Activated gamma-delta T cell treated with Interleukin-2 at 50 U/mL for 16 hours (primary cell): ENCODE data around the gene FLVCR2.
"Not testable (repeated sequence)": the region's sequence is repeated elsewhere in the genome, so short reads cannot be mapped to it uniquely, and the experiment has no call there.

ENCODE experiments used
- DNase-seq: peaks from one replicate; pipeline ENCODE4 v3.0.0-alpha.2; 2020

FLVCR2 gene

DNA sequence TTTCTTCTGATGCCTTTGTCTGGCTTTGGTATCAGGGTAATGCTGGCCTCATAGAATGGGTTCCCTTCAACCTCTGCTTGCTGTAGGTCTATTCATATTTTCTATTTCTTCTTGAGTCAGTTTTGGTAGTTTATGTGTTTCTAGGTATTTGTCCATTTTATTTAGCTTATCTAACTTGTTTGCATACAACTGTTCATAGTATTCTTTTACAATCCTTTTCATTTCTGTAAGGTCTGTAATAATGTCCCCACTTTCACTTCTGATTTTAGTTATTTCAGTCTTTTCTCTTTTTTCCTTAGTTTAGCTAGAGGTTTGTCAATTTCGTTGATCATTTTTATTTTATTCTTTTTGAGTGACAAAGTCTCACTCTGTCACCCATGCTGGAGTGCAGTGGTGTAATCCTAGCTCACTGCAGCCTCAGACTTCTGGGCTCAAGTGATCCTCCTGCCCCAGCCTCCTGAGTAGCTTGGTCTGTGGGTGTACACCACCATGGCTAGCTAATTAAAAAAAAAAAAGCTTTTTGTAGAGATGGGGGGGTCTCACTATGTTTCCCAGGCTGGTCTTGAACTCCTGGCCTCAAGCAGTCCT is 94.3 kb downstream of the FLVCR2 start:
- no peak for DNase-seq

DNA sequence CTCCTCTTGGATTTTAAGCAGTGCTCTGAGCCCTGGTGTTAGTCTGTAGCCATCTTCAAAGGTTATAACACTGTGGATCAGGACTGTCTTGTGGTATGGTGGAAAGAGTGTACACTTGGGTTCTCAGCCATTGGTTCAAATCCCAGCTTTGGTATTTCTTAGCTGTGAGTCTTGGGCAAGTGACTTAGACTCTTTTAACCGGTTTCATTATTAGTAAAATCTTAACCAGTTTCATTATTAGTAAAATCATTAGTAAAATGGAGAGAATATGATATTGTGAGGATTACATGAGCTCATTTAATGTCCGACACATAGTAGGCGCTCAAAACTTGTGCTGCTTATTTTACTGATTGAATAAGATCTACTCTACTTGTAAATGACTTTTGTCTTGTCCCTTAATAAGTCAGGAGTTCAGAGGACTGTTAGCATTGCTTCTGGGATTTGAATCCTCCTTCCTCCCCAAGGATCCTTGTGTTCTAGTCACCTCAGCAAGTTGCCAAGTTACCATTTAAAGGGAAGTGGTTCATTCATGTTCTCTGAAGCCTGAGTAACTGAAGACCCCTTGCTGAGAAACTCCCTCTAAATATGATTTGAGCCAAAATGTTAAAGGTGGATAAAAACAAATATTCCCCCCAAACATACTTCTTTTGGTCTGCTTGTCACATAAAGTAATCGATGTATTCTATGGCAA is 95.1 kb downstream of the FLVCR2 start:
- no peak for DNase-seq

DNA sequence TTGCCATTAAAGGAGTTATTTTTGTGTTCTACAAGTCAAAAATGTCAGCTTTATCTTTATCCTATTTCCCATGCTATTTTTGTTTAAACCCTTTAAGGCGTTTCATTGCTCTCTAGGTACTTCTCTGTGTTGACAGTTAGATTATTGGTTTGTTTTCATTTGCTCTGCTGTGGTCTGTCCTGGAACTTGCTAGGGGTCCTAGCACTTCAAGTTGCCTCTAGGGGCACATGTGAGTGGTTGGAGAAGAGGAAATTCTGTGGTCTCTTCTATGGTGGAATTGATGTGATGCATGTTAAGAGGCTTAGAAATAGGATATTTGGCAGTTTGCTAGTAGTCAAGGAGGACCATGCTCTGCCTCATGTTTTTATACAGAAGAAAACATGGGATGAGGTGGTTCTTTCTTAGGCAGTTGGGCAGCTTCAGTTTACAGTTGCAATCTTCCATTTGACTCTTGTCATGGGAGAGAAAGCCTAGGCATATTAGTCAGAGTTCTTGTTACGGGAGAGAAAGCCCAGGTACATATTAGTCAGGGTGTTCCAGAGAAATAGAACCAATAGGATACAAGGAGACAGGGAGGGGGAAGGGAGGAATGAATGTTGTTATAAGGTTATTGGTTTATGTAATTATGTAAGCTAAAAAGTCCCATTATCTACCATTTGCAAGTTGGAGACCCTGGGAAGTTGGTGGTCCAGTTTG is 97.0 kb downstream of the FLVCR2 start:
- DNase-seq, result no peak

DNA sequence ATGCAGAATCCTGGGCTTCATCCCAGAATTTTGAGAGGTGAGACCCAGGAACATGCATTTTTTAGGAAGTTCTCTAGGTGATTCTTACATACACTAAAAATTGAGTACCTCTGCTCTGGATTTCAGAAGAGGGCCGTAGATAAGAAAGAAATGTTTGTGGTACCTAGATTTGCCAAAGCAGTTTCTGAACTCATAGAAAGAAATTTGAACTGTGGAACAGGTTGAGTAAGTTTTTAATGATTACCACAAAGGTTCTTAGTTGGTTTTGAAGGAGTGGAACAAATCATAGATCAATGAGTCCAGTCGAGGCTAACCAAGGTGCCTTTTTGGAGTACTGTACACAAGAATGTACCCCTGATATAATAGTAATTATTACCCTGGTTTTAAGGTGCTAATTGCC is 107.5 kb downstream of the FLVCR2 start:
- DNase-seq, result no peak

DNA sequence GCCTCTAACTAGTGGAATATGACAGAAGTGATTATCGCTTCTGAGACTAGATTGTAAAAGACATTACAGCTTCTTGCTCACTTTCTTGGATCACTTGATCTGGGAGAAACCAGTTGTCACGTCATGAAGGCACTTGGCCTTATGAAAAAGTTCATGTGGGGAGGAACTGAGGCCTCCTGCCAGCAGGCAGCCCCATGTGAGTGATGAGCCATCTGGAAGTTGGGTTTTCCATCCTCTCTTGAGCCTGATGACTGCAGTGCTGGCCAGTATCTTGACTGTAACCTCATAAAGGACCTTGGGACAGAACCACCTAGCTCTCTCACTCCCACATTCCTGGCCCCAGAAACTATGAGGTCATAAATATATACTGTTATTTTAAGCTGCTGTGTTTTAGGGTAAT is 110.6 kb downstream of the FLVCR2 start:
- DNase-seq, result no peak

DNA sequence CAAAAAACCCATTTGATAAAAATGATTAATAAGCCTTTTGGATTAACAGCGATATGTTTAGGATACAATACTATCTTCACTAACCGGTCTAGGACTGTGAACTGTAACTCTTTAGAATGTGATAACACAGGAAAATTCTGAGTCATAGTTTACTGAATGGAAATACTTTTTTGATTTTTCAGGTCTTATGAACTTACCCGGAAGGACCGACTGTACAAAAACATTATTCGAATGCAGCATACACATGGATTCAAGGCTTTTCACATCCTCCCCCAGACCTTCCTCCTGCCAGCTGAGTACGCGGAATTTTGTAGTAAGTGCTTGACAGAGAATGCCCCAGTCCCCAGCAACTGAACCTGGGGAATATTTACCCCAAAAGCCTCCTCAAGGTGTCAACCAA is 111.6 kb downstream of the FLVCR2 start:
- no peak for DNase-seq

DNA sequence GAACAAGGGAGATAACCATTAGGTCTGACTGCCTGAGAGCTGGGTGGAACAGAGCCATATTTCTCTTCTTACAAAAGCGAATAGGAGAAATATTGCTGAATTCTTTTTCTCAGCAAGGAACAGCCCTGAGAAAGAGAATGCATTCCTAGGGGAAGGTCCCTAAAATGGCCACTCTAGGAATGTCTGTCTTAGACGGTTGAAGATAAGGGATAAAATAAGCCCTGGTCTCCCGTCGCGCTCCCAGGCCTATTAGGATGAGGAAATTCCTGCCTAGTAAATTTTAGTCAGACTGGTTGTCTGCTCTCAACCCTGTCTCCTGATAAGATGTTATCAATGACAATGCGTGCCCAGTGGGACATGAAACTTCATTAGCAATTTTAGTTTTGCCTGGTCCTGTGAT is 116.6 kb downstream of the FLVCR2 start:
- not testable (repeated sequence) for DNase-seq

DNA sequence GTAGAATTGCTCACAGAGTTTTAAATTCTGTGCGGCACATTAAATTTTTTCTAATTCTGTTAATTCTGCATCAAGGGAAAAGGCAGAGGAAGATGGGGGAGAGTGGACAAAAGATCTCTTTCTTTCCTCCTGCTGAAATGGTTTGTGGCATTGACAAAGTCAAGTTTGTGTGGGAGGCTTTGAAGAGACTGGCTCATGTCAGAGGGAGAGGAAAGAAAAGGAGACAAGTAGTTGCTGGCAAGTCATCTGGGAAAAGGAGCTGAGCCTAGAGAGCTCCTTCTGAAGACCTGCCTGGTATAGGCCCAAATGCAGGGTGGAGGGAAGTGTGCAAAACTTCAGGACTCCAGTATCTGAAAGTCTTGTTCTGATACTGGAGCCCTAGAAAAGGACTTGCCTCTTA is 119.0 kb downstream of the FLVCR2 start:
- DNase-seq, result no peak
